ELF-1 (cell line): Measurements from ENCODE around the gene PSG11.
"Not testable (repeated sequence)": the region's sequence is repeated elsewhere in the genome, so short reads cannot be mapped to it uniquely, and the experiment has no call there.

ENCODE experiments used
- DNase-seq: peaks from one replicate; pipeline ENCODE4 v3.0.0-alpha.2; 2016; ENCODE audit warnings: low read depth, low spot score

PSG11 gene

GRCh38 chr19:43026369-43026768, at the start of gene PSG11:
Gene PSG11 (minus strand): TSS chr19:43026469. CDS start chr19:43026372, 97 bp downstream.
- DNase-seq = not testable (repeated sequence)

GRCh38 chr19:43062418-43062817, 36.1 kb upstream of the PSG11 start:
- not testable (repeated sequence) for DNase-seq

GRCh38 chr19:43061326-43061725, 35.1 kb upstream of the PSG11 start:
- not testable (repeated sequence) for DNase-seq

- DNase-seq = not testable (repeated sequence)
These were observed 34.0 kb upstream of the PSG11 start for GRCh38 chr19:43060254-43060653.

GRCh38 chr19:43059482-43059881, 33.2 kb upstream of the PSG11 start:
- DNase-seq = not testable (repeated sequence)

GRCh38 chr19:43058440-43058839, 32.2 kb upstream of the PSG11 start:
- not testable (repeated sequence) for DNase-seq

- not testable (repeated sequence) for DNase-seq
These were observed 21.7 kb upstream of the PSG11 start for GRCh38 chr19:43047966-43048365.

GRCh38 chr19:43046578-43046977, 20.3 kb upstream of the PSG11 start:
- DNase-seq = not testable (repeated sequence)

- not testable (repeated sequence) for DNase-seq
These were observed 17.4 kb upstream of the PSG11 start for GRCh38 chr19:43043492-43044180.

- not testable (repeated sequence) for DNase-seq
These were observed 5.4 kb upstream of the PSG11 start for GRCh38 chr19:43031645-43032044.

GRCh38 chr19:43028866-43029265, 2.6 kb upstream of the PSG11 start:
- DNase-seq = no peak

- DNase-seq = peak; percentile 18
These were observed 1.7 kb upstream of the PSG11 start for GRCh38 chr19:43027985-43028384.

GRCh38 chr19:43027061-43027460, 792 bp upstream of the PSG11 start:
- not testable (repeated sequence) for DNase-seq

GRCh38 chr19:43022098-43022497, 4.2 kb downstream of the PSG11 start:
- DNase-seq = peak; percentile 6

GRCh38 chr19:43021629-43022028, 4.6 kb downstream of the PSG11 start:
- DNase-seq = peak; percentile 6

- not testable (repeated sequence) for DNase-seq
These were observed 6.7 kb downstream of the PSG11 start for GRCh38 chr19:43019588-43019987.

- not testable (repeated sequence) for DNase-seq
These were observed 20.4 kb downstream of the PSG11 start for GRCh38 chr19:43005841-43006240.

- DNase-seq = not testable (repeated sequence)
These were observed 21.4 kb downstream of the PSG11 start for GRCh38 chr19:43004846-43005245.

GRCh38 chr19:43003634-43004033, 22.6 kb downstream of the PSG11 start:
- DNase-seq = not testable (repeated sequence)

- DNase-seq = not testable (repeated sequence)
These were observed 23.3 kb downstream of the PSG11 start for GRCh38 chr19:43002948-43003347.

- not testable (repeated sequence) for DNase-seq
These were observed 30.1 kb downstream of the PSG11 start for GRCh38 chr19:42996161-42996560.

- not testable (repeated sequence) for DNase-seq
These were observed 34.2 kb downstream of the PSG11 start for GRCh38 chr19:42992029-42992604.

- DNase-seq = no peak
These were observed 36.4 kb downstream of the PSG11 start for GRCh38 chr19:42989851-42990250.
